Measurements from ENCODE around the gene C19orf18. TPM values are rescaled to one million over a fixed set of nuclear protein-coding genes. Genes with fewer than 3 reads are reported as not detected.

C19orf18 gene
- total and polyA plus RNA-seq, 4 donors, result 0.24 to 2.0 (median 1.3) TPM

GRCh38 chr19:58003174-58003828, 29.0 kb upstream of the C19orf18 start:
- Histone ChIP-seq H3K9ac (ENCODE audit: insufficient read depth in 1 of 2, low read length in 2 of 2) (peak overlapping the region; percentile 84 to 94), H3K4me1 (ENCODE audit: control insufficient read depth in 5 of 5, insufficient read depth in 5 of 5, low read length in 5 of 5) (peaks cover 4 to 24% (median 14%) of the 10 kb centered on the region in 5 donors), H3K4me3 (peak overlapping the region; percentile 94), H3K36me3 (ENCODE audit: control insufficient read depth in 4 of 4, insufficient read depth in 4 of 4, low read length in 4 of 4) (peaks cover 9 to 57% (median 39%) of the 10 kb centered on the region in 4 donors), H3K27me3 (ENCODE audit: control insufficient read depth in 3 of 3, insufficient read depth in 3 of 3, low read length in 2 of 3) (no peaks in the 10 kb centered on the region), H3K27ac (ENCODE audit: low read depth in 1 of 2, low read length in 1 of 2) (peak overlapping the region; percentile 48 to 91), H3K9me3 (ENCODE audit: control insufficient read depth in 4 of 4, insufficient read depth in 3 of 4, low read length in 3 of 4) (peaks cover 0 to 56% (median 6%) of the 10 kb centered on the region in 4 donors)
- no peak for DNase-seq
- 24 to 28% methylated on average over 31 of the region's 31 CpGs for WGBS, 2 donors
- no peak for ATAC-seq (ENCODE audit: insufficient read depth, low FRiP score)
- no peak for TF ChIP-seq CTCF (IDR thresholded peaks at IDR 0.05; ENCODE audit: control extremely low read depth, extremely low read depth)

DNA sequence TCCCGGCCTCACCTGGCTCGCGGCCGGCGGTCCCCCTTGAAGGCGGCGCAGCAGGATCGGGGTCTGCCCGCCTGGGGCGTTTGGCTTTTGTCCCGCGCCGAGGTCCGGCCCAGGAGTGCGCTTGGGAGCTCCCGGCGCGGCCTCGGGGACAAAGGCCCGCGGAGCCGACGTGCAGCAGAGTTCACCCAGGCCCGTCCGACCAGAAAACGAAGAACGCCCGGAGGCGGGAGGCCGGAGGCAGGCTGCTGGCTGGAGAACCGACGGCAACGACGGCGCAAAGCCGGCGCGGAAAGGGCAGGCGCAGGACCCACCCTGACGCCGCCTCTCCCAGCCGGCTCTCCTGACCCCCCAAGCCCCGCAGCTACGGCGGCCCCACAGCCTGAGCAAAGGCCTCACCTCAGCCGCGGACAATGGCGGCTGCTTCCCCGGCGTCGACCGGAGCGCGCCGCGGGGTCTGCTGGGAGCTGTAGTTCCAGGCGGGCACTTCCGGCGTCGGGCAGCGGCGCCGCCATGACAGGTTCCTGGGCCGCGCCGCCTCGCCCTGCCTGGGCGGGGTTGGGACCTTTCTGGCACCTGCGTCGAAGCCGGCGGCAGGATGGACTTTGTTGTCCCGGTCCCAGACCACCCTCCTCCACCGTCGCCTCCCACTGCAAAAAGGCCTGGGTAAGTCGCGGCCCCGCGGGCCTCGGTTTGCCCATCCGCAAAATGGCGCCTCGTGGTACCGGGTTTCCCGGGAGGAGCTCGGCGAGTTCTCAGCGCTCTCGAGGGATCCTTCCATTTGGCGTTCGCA, 28.2 kb upstream of the C19orf18 start, which contains the start of gene ZNF606:
Gene ZNF606 (minus strand): TSS at position 437 of the 790 bp plus-strand sequence. CDS start 1,501 bp downstream, outside the sequence.
- DNase-seq, result peak; percentile 89 to 95 (median 89)
- Histone ChIP-seq H3K27ac (ENCODE audit: low read depth in 1 of 2, low read length in 1 of 2) (peak within 1 kb of the TSS; percentile 91), H3K4me1 (ENCODE audit: control insufficient read depth in 5 of 5, insufficient read depth in 5 of 5, low read length in 5 of 5) (peaks cover 4 to 24% (median 14%) of the 10 kb centered on the region in 5 donors), H3K9ac (ENCODE audit: insufficient read depth in 1 of 2, low read length in 2 of 2) (peak within 1 kb of the TSS; percentile 94 to 98), H3K4me3 (peak within 1 kb of the TSS; percentile 94), H3K9me3 (ENCODE audit: control insufficient read depth in 4 of 4, insufficient read depth in 3 of 4, low read length in 3 of 4) (peaks cover 0 to 52% (median 7%) of the 10 kb centered on the region in 4 donors), H3K27me3 (ENCODE audit: control insufficient read depth in 3 of 3, insufficient read depth in 3 of 3, low read length in 2 of 3) (no peaks in the 10 kb centered on the region), H3K36me3 (ENCODE audit: control insufficient read depth in 4 of 4, insufficient read depth in 4 of 4, low read length in 4 of 4) (peaks cover 9 to 64% (median 42%) of the 10 kb centered on the region in 4 donors)
- WGBS, 2 donors, result 0 to 1% methylated on average over 88 to 91 of the region's 91 CpGs
- peak; percentile 100 for ATAC-seq (ENCODE audit: insufficient read depth, low FRiP score)
- TF ChIP-seq CTCF (IDR thresholded peaks at IDR 0.05; ENCODE audit: control extremely low read depth, extremely low read depth), result no peak

DNA sequence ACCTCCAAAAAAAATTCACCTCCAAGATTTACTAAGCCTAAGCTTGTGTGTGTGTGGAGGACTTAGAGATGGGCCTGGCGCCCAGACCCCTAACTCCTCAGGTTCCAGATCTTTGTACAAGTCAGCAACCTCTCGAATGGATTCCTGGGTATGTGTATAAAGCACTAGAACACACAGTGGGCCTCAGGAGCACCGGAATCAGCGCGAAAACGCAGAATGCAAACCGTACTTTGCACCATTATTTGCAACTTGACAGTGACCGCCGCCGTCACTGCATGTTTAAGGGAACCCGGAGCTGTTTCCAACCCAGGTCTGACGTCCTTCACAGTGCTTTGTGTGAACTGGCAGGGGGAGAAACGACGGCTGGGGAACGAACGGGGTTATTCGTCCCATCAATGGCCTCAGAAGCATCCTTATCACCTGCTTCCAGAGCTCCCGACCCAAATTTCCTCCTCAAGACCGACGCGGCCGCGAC, 27.6 kb upstream of the C19orf18 start:
- peak overlapping the region; percentile 94 to 98 for H3K9ac ChIP-seq (ENCODE audit: insufficient read depth in 1 of 2, low read length in 2 of 2)
- peak overlapping the region; percentile 91 for H3K27ac ChIP-seq (ENCODE audit: low read depth in 1 of 2, low read length in 1 of 2)
- DNase-seq (peak; percentile 53 to 61 (median 58)), ATAC-seq (ENCODE audit: insufficient read depth, low FRiP score) (no peak)
- H3K27me3 ChIP-seq (ENCODE audit: control insufficient read depth in 3 of 3, insufficient read depth in 3 of 3, low read length in 2 of 3), result no peaks in the 10 kb centered on the region
- H3K9me3 ChIP-seq (ENCODE audit: control insufficient read depth in 4 of 4, insufficient read depth in 3 of 4, low read length in 3 of 4), result peaks cover 0 to 48% (median 7%) of the 10 kb centered on the region in 4 donors
- H3K4me3 ChIP-seq, result peak overlapping the region; percentile 94
- WGBS, 2 donors, result 2 to 7% methylated on average over 23 of the region's 23 CpGs
- TF ChIP-seq CTCF (IDR thresholded peaks at IDR 0.05; ENCODE audit: control extremely low read depth, extremely low read depth), result no peak
- peaks cover 4 to 24% (median 14%) of the 10 kb centered on the region in 5 donors for H3K4me1 ChIP-seq (ENCODE audit: control insufficient read depth in 5 of 5, insufficient read depth in 5 of 5, low read length in 5 of 5)
- peaks cover 5 to 68% (median 42%) of the 10 kb centered on the region in 4 donors for H3K36me3 ChIP-seq (ENCODE audit: control insufficient read depth in 4 of 4, insufficient read depth in 4 of 4, low read length in 4 of 4)

Data from lung (tissue), 12 donors.